ENCODE measurements around the gene ABHD2. TPM values are rescaled to one million over a fixed set of nuclear protein-coding genes. Genes with fewer than 3 reads are reported as not detected.
"Not testable (repeated sequence)": the region's sequence is repeated elsewhere in the genome, so short reads cannot be mapped to it uniquely, and the experiment has no call there.

ABHD2 gene
- total RNA-seq, 5 donors from 2014 or later (not counting 1 experiment from before 2014, with no cell fraction given), result 52.5 to 70.8 (median 58.5) TPM

DNA sequence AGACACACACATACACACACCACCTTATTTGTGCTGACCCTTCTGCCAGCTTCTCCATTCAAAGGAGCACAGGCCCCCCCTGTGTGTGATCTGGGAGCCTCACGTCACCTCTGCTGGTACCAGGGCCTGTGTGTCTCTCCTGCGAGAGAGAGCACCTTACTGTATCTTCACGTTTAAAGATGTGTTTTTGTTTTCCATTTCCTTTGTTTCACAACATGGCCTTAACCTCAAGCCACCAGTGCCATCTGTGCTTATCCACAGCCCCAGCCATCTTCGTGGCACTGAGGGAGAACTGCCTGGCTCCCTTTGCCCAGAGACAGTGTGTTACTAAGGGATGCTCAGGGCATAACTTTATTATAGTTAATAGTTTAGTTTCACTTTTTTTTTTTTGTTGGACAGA, 52.3 kb downstream of the ABHD2 start:
- WGBS (ENCODE audit: insufficient coverage), result no CpG with 5 or more reads among the region's 4 CpGs
- H3K9me3 ChIP-seq, result no peaks in the 10 kb centered on the region
- ChIA-PET POLR2A (interaction anchor here in 1 of 2 donors (0.6 kb wide), 1 partner anchor 60 kb away, joined by 3 read pairs; no protein-coding TSS in a partner anchor), CTCF (no interaction called here)
- peaks cover 6 to 10% of the 10 kb centered on the region in 2 donors for H3K36me3 ChIP-seq (ENCODE audit: control insufficient read depth in 2 of 2, extremely low read depth in 1 of 2, insufficient read depth in 1 of 2, low read length in 1 of 2)
- H3K4me1 Mint-ChIP-seq, result peaks cover 31 to 53% (median 43%) of the 10 kb centered on the region in 3 donors
- no peak overlapping the region for H3K27ac ChIP-seq (ENCODE audit: low read length)
- H3K4me3 Mint-ChIP-seq, result no peak overlapping the region
- H3K27ac Mint-ChIP-seq, result no peak overlapping the region
- H3K27me3 ChIP-seq (replicated peaks in 1 of 2; ENCODE audit: control insufficient read depth in 2 of 2, extremely low read depth in 1 of 2, insufficient read depth in 2 of 2, low read length in 1 of 2), result no peaks in the 10 kb centered on the region
- peaks cover 7 to 21% of the 10 kb centered on the region in 2 experiments for H3K4me1 ChIP-seq (ENCODE audit: control insufficient read depth in 1 of 2, extremely low read depth in 1 of 2, insufficient read depth in 2 of 2, low read length in 2 of 2)
- no peaks in the 10 kb centered on the region for H3K9me3 Mint-ChIP-seq
- DNase-seq, result no peak
- H3K27me3 Mint-ChIP-seq, result no peaks in the 10 kb centered on the region
- H3K36me3 Mint-ChIP-seq, result peaks cover 34% of the 10 kb centered on the region
- no peak overlapping the region for H3K4me3 ChIP-seq (ENCODE audit: control insufficient read depth in 1 of 2, extremely low read depth in 1 of 2, low read length in 1 of 2)
- ATAC-seq (replicated peaks in 1 of 4), result no peak

DNA sequence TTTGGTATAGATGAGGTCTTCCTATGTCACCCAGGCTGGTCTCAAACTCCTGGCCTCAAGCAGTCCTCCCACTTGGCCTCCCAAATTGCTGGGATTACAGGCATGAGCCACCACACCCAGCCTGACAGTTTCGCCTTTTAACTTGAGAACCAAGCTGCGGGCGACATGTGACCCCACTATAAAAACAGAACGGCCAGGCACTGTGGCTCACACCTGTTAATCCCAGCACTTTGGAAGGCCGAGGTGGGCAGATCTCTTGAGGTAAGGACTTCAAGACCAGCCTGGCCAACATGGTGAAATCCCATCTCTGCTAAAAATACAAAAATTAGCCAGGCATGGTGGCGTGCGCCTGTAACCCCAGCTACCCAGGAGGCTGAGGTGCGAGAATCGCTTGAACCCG, 52.9 kb downstream of the ABHD2 start:
- POLR2A ChIA-PET, result interaction anchor here in 1 of 2 donors (0.6 kb wide), 1 partner anchor 60 kb away, joined by 3 read pairs; no protein-coding TSS in a partner anchor
- not testable (repeated sequence) for H3K9me3 Mint-ChIP-seq

DNA sequence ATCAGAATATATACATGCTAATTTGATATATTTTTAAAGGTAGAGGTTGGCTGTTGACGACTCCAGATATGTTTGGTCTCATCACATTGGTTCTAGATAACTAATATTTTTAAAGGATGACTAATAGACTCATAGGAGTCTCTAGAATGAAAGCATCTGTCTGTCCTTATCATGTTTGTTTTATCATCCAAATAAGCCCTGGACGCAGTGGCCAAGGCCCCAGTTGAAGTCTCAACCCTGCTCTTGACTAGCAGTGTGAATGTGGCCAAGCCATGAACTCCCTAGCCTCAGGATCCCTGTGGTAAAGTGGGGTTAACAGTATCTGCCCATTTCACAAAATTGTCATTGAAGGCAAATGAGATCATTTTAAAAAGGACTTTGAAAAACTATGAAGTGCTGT, 53.6 kb downstream of the ABHD2 start:
- no peak for ATAC-seq (replicated peaks in 1 of 4)
- peaks cover 29% of the 10 kb centered on the region for H3K36me3 Mint-ChIP-seq
- H3K27ac Mint-ChIP-seq, result no peak overlapping the region

More for the DNA sequence above, 52.9 kb downstream of the ABHD2 start:
- peaks cover 7 to 21% of the 10 kb centered on the region in 2 experiments for H3K4me1 ChIP-seq (ENCODE audit: control insufficient read depth in 1 of 2, extremely low read depth in 1 of 2, insufficient read depth in 2 of 2, low read length in 2 of 2)
- not testable (repeated sequence) for H3K4me3 ChIP-seq (ENCODE audit: control insufficient read depth in 1 of 2, extremely low read depth in 1 of 2, low read length in 1 of 2); H3K9me3 ChIP-seq; H3K4me3 Mint-ChIP-seq; H3K27ac ChIP-seq (ENCODE audit: low read length); DNase-seq; H3K27me3 ChIP-seq (replicated peaks in 1 of 2; ENCODE audit: control insufficient read depth in 2 of 2, extremely low read depth in 1 of 2, insufficient read depth in 2 of 2, low read length in 1 of 2); H3K27ac Mint-ChIP-seq; ATAC-seq (replicated peaks in 1 of 4); H3K27me3 Mint-ChIP-seq
- over 99% methylated on average over 10 of the region's 10 CpGs for WGBS (ENCODE audit: insufficient coverage)
- CTCF ChIA-PET, result interaction anchor here in 1 of 2 donors (0.6 kb wide), 1 partner anchor 12 kb away, joined by 3 read pairs; no protein-coding TSS in a partner anchor
- H3K36me3 ChIP-seq (ENCODE audit: control insufficient read depth in 2 of 2, extremely low read depth in 1 of 2, insufficient read depth in 1 of 2, low read length in 1 of 2), result peaks cover 6 to 10% of the 10 kb centered on the region in 2 donors
- H3K4me1 Mint-ChIP-seq, result peaks cover 27 to 51% (median 42%) of the 10 kb centered on the region in 3 donors
- H3K36me3 Mint-ChIP-seq, result peaks cover 35% of the 10 kb centered on the region

DNA sequence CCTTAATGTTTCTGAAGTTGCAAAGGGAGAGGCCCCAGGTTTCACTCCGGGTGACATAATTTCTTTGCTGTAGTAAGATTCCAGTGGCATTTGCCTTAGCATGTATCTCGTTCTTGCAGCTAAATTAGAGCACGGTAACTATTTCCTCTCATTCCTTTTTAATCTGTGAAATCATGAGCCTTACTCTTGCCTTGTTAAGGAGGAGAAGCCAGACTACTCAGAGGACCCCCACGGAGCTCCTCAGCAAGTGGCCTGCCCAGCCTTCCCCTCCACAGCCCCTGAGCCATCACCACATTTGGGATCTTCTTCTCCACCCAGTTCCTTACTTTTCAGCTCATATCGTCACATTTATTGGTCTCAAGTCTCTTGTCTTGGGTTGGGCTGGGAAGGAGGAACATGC, 54.2 kb downstream of the ABHD2 start:
- Histone ChIP-seq H3K27ac (ENCODE audit: low read length) (no peak overlapping the region), H3K9me3 (no peaks in the 10 kb centered on the region), H3K4me3 (ENCODE audit: control insufficient read depth in 1 of 2, extremely low read depth in 1 of 2, low read length in 1 of 2) (no peak overlapping the region), H3K36me3 (ENCODE audit: control insufficient read depth in 2 of 2, extremely low read depth in 1 of 2, insufficient read depth in 1 of 2, low read length in 1 of 2) (peaks cover 6 to 9% of the 10 kb centered on the region in 2 donors), H3K4me1 (ENCODE audit: control insufficient read depth in 1 of 2, extremely low read depth in 1 of 2, insufficient read depth in 2 of 2, low read length in 2 of 2) (peaks cover 0 to 9% of the 10 kb centered on the region in 2 experiments), H3K27me3 (replicated peaks in 1 of 2; ENCODE audit: control insufficient read depth in 2 of 2, extremely low read depth in 1 of 2, insufficient read depth in 2 of 2, low read length in 1 of 2) (no peaks in the 10 kb centered on the region)
- Mint-ChIP-seq H3K4me3 (no peak overlapping the region), H3K9me3 (no peaks in the 10 kb centered on the region), H3K36me3 (peaks cover 29% of the 10 kb centered on the region), H3K27ac (no peak overlapping the region), H3K27me3 (no peaks in the 10 kb centered on the region), H3K4me1 (peaks cover 16 to 39% (median 29%) of the 10 kb centered on the region in 3 donors)
- ChIA-PET CTCF (no interaction called here), POLR2A (interaction anchor here in 1 of 2 donors (0.7 kb wide), 1 partner anchor 29 kb away, joined by 3 read pairs; no protein-coding TSS in a partner anchor)
- no peak for ATAC-seq (replicated peaks in 1 of 4)
- WGBS (ENCODE audit: insufficient coverage), result 80% methylated on average over 1 of the region's 5 CpGs
- DNase-seq, result no peak

More for the DNA sequence above, 53.6 kb downstream of the ABHD2 start:
- DNase-seq, result no peak
- no peaks in the 10 kb centered on the region for H3K27me3 Mint-ChIP-seq
- ChIA-PET CTCF (interaction anchor here in 1 of 2 donors (0.6 kb wide), 1 partner anchor 224 kb away, joined by 3 read pairs; no protein-coding TSS in a partner anchor), POLR2A (interaction anchor here in 1 of 2 donors (0.7 kb wide), 1 partner anchor 30 kb away, joined by 3 read pairs; no protein-coding TSS in a partner anchor)
- peaks cover 20 to 44% (median 34%) of the 10 kb centered on the region in 3 donors for H3K4me1 Mint-ChIP-seq
- H3K4me3 Mint-ChIP-seq, result no peak overlapping the region
- no peaks in the 10 kb centered on the region for H3K9me3 ChIP-seq
- peaks cover 6 to 10% of the 10 kb centered on the region in 2 donors for H3K36me3 ChIP-seq (ENCODE audit: control insufficient read depth in 2 of 2, extremely low read depth in 1 of 2, insufficient read depth in 1 of 2, low read length in 1 of 2)
- H3K27ac ChIP-seq (ENCODE audit: low read length), result no peak overlapping the region
- no peaks in the 10 kb centered on the region for H3K27me3 ChIP-seq (replicated peaks in 1 of 2; ENCODE audit: control insufficient read depth in 2 of 2, extremely low read depth in 1 of 2, insufficient read depth in 2 of 2, low read length in 1 of 2)
- H3K4me1 ChIP-seq (ENCODE audit: control insufficient read depth in 1 of 2, extremely low read depth in 1 of 2, insufficient read depth in 2 of 2, low read length in 2 of 2), result peaks cover 4 to 14% of the 10 kb centered on the region in 2 experiments
- H3K9me3 Mint-ChIP-seq, result no peaks in the 10 kb centered on the region
- 100% methylated on average over 1 of the region's 2 CpGs for WGBS (ENCODE audit: insufficient coverage)
- no peak overlapping the region for H3K4me3 ChIP-seq (ENCODE audit: control insufficient read depth in 1 of 2, extremely low read depth in 1 of 2, low read length in 1 of 2)

DNA sequence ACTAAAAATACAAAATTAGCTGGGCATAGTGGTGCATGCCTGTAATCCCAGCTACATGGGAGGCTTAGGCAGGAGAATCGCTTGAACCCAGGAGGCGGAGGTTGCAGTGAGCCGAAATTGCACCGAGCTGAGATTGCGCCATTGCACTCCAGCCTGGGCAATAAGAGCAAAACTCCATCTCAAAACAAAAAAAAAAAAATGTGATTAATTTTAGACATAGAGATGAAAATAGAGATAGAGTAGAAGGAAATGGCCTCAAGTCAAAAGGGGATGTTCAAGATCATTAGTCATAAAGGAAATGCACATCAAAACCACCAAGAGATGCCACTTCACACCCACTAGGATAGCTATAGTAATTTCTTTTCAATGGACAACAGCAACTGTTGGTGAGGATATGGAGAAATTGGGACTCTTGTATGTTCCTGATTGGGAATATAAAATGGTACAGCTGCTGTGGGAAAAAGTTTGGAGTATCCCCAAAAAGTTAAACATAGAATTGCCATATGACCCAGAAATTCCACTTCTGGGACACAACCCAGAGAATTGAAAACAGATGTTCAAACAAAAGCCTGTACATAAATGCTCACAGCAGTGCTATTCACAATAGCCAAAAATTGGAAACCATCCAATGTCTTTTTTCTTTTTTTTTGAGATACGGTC, 55.4 kb downstream of the ABHD2 start:
- 100% methylated on average over 1 of the region's 6 CpGs for WGBS (ENCODE audit: insufficient coverage)
- H3K9me3 ChIP-seq, result no peaks in the 10 kb centered on the region
- peak overlapping the region in 1 of 2 donors; percentile 19 for H3K27ac Mint-ChIP-seq
- H3K27me3 Mint-ChIP-seq, result no peaks in the 10 kb centered on the region
- no peaks in the 10 kb centered on the region for H3K9me3 Mint-ChIP-seq
- no peak overlapping the region for H3K4me3 ChIP-seq (ENCODE audit: control insufficient read depth in 1 of 2, extremely low read depth in 1 of 2, low read length in 1 of 2)
- H3K36me3 ChIP-seq (ENCODE audit: control insufficient read depth in 2 of 2, extremely low read depth in 1 of 2, insufficient read depth in 1 of 2, low read length in 1 of 2), result peaks cover 6 to 9% of the 10 kb centered on the region in 2 donors
- H3K27ac ChIP-seq (ENCODE audit: low read length), result no peak overlapping the region
- H3K4me3 Mint-ChIP-seq, result no peak overlapping the region
- CTCF ChIA-PET, result no interaction called here
- peaks cover 29% of the 10 kb centered on the region for H3K36me3 Mint-ChIP-seq
- peaks cover 16 to 31% (median 26%) of the 10 kb centered on the region in 3 donors for H3K4me1 Mint-ChIP-seq
- DNase-seq (peak in 1 of 35 experiments; percentile 28), ATAC-seq (replicated peaks in 1 of 4) (peak; percentile 29 to 57 (median 52))
- peaks cover 0 to 4% of the 10 kb centered on the region in 2 experiments for H3K4me1 ChIP-seq (ENCODE audit: control insufficient read depth in 1 of 2, extremely low read depth in 1 of 2, insufficient read depth in 2 of 2, low read length in 2 of 2)
- H3K27me3 ChIP-seq (replicated peaks in 1 of 2; ENCODE audit: control insufficient read depth in 2 of 2, extremely low read depth in 1 of 2, insufficient read depth in 2 of 2, low read length in 1 of 2), result no peaks in the 10 kb centered on the region
- POLR2A ChIA-PET, result interaction anchor here in 1 of 2 donors (0.7 kb wide), 1 partner anchor 81 kb away, joined by 5 read pairs; no protein-coding TSS in a partner anchor

DNA sequence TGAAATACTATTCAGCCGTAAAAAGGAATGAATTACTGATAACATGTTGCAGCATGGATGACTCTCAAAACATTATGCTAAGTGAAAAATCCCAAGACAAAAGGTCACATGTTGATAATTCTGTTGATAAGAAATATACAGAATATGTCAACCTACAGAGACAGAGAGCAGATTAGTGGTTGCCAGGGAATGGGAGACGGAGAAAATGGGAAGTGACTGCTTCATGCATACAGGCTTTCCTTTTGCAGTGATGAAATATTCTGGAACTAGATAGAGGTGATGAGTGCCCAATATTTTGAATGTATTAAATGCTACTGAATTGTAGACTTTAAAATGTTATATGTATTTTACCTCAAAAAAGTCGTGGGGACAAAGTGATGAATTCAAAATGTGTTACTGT, 56.2 kb downstream of the ABHD2 start:
- no peak overlapping the region for H3K4me3 Mint-ChIP-seq
- Histone ChIP-seq H3K4me3 (ENCODE audit: control insufficient read depth in 1 of 2, extremely low read depth in 1 of 2, low read length in 1 of 2) (no peak overlapping the region), H3K36me3 (ENCODE audit: control insufficient read depth in 2 of 2, extremely low read depth in 1 of 2, insufficient read depth in 1 of 2, low read length in 1 of 2) (peaks cover 6% of the 10 kb centered on the region in 2 donors), H3K27ac (ENCODE audit: low read length) (no peak overlapping the region), H3K27me3 (replicated peaks in 1 of 2; ENCODE audit: control insufficient read depth in 2 of 2, extremely low read depth in 1 of 2, insufficient read depth in 2 of 2, low read length in 1 of 2) (no peaks in the 10 kb centered on the region), H3K9me3 (no peaks in the 10 kb centered on the region), H3K4me1 (ENCODE audit: control insufficient read depth in 1 of 2, extremely low read depth in 1 of 2, insufficient read depth in 2 of 2, low read length in 2 of 2) (peaks cover 0 to 4% of the 10 kb centered on the region in 2 experiments)
- ChIA-PET POLR2A (no interaction called here), CTCF (no interaction called here)
- H3K27ac Mint-ChIP-seq, result no peak overlapping the region
- peaks cover 16 to 31% (median 26%) of the 10 kb centered on the region in 3 donors for H3K4me1 Mint-ChIP-seq
- H3K27me3 Mint-ChIP-seq, result no peaks in the 10 kb centered on the region
- DNase-seq, result no peak
- H3K9me3 Mint-ChIP-seq, result no peaks in the 10 kb centered on the region
- peaks cover 31% of the 10 kb centered on the region for H3K36me3 Mint-ChIP-seq
- no peak for ATAC-seq (replicated peaks in 1 of 4)
- 100% methylated on average over 1 of the region's 3 CpGs for WGBS (ENCODE audit: insufficient coverage)
